Measurements from ENCODE around the gene MUL1. TPM values are rescaled to one million over a fixed set of nuclear protein-coding genes. Genes with fewer than 3 reads are reported as not detected.

The MUL1 gene
- total and polyA plus RNA-seq, 2 of the 4 experiments (the other 2 are of a cell fraction) = 20.7 to 21.1 TPM

DNA sequence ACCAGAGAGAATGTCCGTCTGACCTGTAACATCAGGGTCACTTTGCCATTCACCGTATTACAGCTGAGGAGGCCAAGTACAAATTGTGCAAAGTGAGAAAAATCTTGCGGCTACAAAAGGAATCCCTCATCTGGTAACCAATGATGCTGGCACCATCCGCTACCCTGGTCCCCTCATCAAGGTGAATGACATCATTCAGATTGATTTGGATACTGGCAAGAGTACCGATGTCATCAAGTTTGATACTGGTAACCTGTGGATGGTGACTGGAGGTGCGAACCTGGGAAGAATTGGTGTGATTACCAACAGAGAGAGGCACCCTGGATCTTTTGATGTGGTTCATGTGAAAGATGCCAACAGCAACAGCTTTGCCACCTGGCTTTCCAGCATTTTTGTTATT is 18.3 kb upstream of the MUL1 start:
- CTCF ChIA-PET = interaction anchor here (1.4 kb wide), 1 partner anchor 106 kb away, joined by 3 read pairs; no protein-coding TSS in a partner anchor
- TF ChIP-seq, protein P1, sequence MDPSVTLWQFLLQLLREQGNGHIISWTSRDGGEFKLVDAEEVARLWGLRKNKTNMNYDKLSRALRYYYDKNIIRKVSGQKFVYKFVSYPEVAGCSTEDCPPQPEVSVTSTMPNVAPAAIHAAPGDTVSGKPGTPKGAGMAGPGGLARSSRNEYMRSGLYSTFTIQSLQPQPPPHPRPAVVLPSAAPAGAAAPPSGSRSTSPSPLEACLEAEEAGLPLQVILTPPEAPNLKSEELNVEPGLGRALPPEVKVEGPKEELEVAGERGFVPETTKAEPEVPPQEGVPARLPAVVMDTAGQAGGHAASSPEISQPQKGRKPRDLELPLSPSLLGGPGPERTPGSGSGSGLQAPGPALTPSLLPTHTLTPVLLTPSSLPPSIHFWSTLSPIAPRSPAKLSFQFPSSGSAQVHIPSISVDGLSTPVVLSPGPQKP (IDR thresholded peaks at IDR 0.05; ENCODE audit: borderline replicate concordance, low read depth, low read length) = no peak
- no peak overlapping the region for H2BK20ac ChIP-seq (ENCODE audit: low read depth, low read length)

More for the DNA sequence above, 18.3 kb upstream of the MUL1 start:
- Histone ChIP-seq H3K9me1 (ENCODE audit: insufficient read depth, low read length) (no peaks in the 10 kb centered on the region; the same call in 1 of the 2 replicates), H3K4me3 (ENCODE audit: insufficient read depth, low read depth, low read length) (no peak overlapping the region), H3K36me3 (ENCODE audit: control insufficient read depth, insufficient read depth, low read length) (no peaks in the 10 kb centered on the region), H4K5ac (ENCODE audit: low read depth, low read length) (no peak overlapping the region), H3K9ac (ENCODE audit: low read depth, low read length) (no peak overlapping the region), H2AFZ (replicated peaks; ENCODE audit: low read length, poor library complexity) (no peak overlapping the region), H4K20me1 (ENCODE audit: insufficient read depth, low read length) (no peaks in the 10 kb centered on the region), H3K23ac (ENCODE audit: low read depth, low read length) (no peak overlapping the region), H4K91ac (ENCODE audit: insufficient read depth, low read depth, low read length) (no peak overlapping the region), H2BK5ac (ENCODE audit: low read depth, low read length, poor library complexity, severe bottlenecking) (no peak overlapping the region), H3K14ac (replicated peaks; ENCODE audit: low read depth, low read length) (no peak overlapping the region), H3K56ac (ENCODE audit: extremely low read depth, insufficient read depth, low read length) (no peak overlapping the region), H3K4ac (ENCODE audit: low read depth, low read length) (no peak overlapping the region), H2AK5ac (ENCODE audit: low read depth, low read length) (no peak overlapping the region), H3K18ac (ENCODE audit: low read depth, low read length) (no peak overlapping the region), H2AK9ac (replicated peaks; ENCODE audit: low read depth, low read length, poor library complexity) (no peak overlapping the region), H3K4me2 (ENCODE audit: low read depth, low read length) (no peak overlapping the region), H2BK120ac (ENCODE audit: low read depth, low read length) (no peak overlapping the region), H3K4me1 (ENCODE audit: control insufficient read depth, insufficient read depth, low read length) (no peaks in the 10 kb centered on the region), H3K79me1 (ENCODE audit: low read depth in 1 of 2, low read length in 2 of 2) (no peaks in the 10 kb centered on the region), H3K27ac (ENCODE audit: insufficient read depth, low read length) (no peak overlapping the region), H4K8ac (ENCODE audit: low read depth in 2 of 2, low read length in 2 of 2) (no peak overlapping the region), H3K27me3 (ENCODE audit: control insufficient read depth, insufficient read depth, low read length) (peaks cover 46% of the 10 kb centered on the region), H2BK15ac (ENCODE audit: low read depth, low read length) (no peak overlapping the region), H3K9me3 (ENCODE audit: control insufficient read depth, insufficient read depth, low read length) (peaks cover 5% of the 10 kb centered on the region; the same call in 1 of the 2 replicates)
- POLR2A ChIA-PET (ENCODE audit: unreplicated experiment) = no interaction called here
- WGBS, 2 experiments (ENCODE audit: extremely low coverage in 2 of 2, insufficient read length in 1 of 2) = 88% methylated on average over 2 of the region's 6 CpGs; no CpG with 5 or more reads in 1 of the 2 experiments
- no TSS peak for BruUV-seq (replicated peaks)
- dilution Hi-C loops (cut with HindIII; ENCODE audit: low sequenced_read_pairs, unreplicated experiment) = no loop called here
- in situ Hi-C loops (cut with MboI; ENCODE audit: low sequenced_read_pairs) = loop anchor here (5.0 to 25.0 kb wide), 2 partner anchors 36 to 686 kb away; no protein-coding TSS in a partner anchor
- no peak for DNase-seq
- ATAC-seq (ENCODE audit: low read depth) = no peak
- intact Hi-C loops (cut with micrococcal nuclease) = loop anchor here (5.0 to 10.0 kb wide), 2 partner anchors 36 to 669 kb away; no protein-coding TSS in a partner anchor

Measured in IMR-90 (cell line).